ENCODE measurements around the gene SMIM38.

GRCh38 chr11:69171476-69172240 is 15.9 kb downstream of the SMIM38 start:
- TF ChIP-seq CTCF (IDR thresholded peaks at IDR 0.05): no peak
- TF ChIP-seq POLR2A (IDR thresholded peaks at IDR 0.05): no peak

Data from lower leg skin (tissue), 3 donors.